Activated CD8-positive, alpha-beta memory T cell treated with anti-CD3 and anti-CD28 coated beads for 4 hours (primary cell): ENCODE results near the gene DNAJC15.
"Not testable (repeated sequence)": the region's sequence is repeated elsewhere in the genome, so short reads cannot be mapped to it uniquely, and the experiment has no call there.

ENCODE experiments used
- DNase-seq, 2 donors: peaks; one replicate each; pipeline ENCODE4 v3.0.0-alpha.2; 2020; ENCODE audit warnings: low read depth in 2 of 2

Gene DNAJC15

GRCh38 chr13:43044720-43045301 lies 21.4 kb downstream of the DNAJC15 start:
- DNase-seq = no peak

- DNase-seq = not testable (repeated sequence)
Measured at GRCh38 chr13:43045302-43045773, 22.0 kb downstream of the DNAJC15 start.

GRCh38 chr13:43046259-43046658 lies 22.9 kb downstream of the DNAJC15 start:
- no peak for DNase-seq

GRCh38 chr13:43054803-43055802 lies 31.7 kb downstream of the DNAJC15 start:
- no peak for DNase-seq

GRCh38 chr13:43057653-43058317 lies 34.4 kb downstream of the DNAJC15 start:
- no peak for DNase-seq

GRCh38 chr13:43058318-43058674 lies 34.9 kb downstream of the DNAJC15 start:
- DNase-seq = no peak

GRCh38 chr13:43058831-43059230 lies 35.4 kb downstream of the DNAJC15 start:
- DNase-seq = no peak

GRCh38 chr13:43059779-43060178 lies 36.4 kb downstream of the DNAJC15 start:
- DNase-seq = not testable (repeated sequence)

- not testable (repeated sequence) for DNase-seq
Measured at GRCh38 chr13:43060806-43061205, 37.4 kb downstream of the DNAJC15 start.

- DNase-seq = no peak
Measured at GRCh38 chr13:43061496-43062280, 38.3 kb downstream of the DNAJC15 start.

GRCh38 chr13:43071824-43072223 lies 48.4 kb downstream of the DNAJC15 start:
- DNase-seq = no peak

GRCh38 chr13:43072394-43072793 lies 49.0 kb downstream of the DNAJC15 start:
- no peak for DNase-seq

- no peak for DNase-seq
Measured at GRCh38 chr13:43074824-43075510, 51.6 kb downstream of the DNAJC15 start.

GRCh38 chr13:43075511-43075902 lies 52.1 kb downstream of the DNAJC15 start:
- not testable (repeated sequence) for DNase-seq

- DNase-seq = no peak
Measured at GRCh38 chr13:43077046-43077445, 53.7 kb downstream of the DNAJC15 start.

GRCh38 chr13:43077461-43077860 lies 54.1 kb downstream of the DNAJC15 start:
- DNase-seq = no peak

GRCh38 chr13:43077906-43078305 lies 54.5 kb downstream of the DNAJC15 start:
- DNase-seq = no peak

GRCh38 chr13:43078399-43078798 lies 55.0 kb downstream of the DNAJC15 start:
- DNase-seq = no peak

- DNase-seq = no peak
Measured at GRCh38 chr13:43079392-43079931, 56.1 kb downstream of the DNAJC15 start.

- no peak for DNase-seq
Measured at GRCh38 chr13:43080199-43080598, 56.8 kb downstream of the DNAJC15 start.

GRCh38 chr13:43081866-43082265 lies 58.5 kb downstream of the DNAJC15 start:
- DNase-seq = no peak
